Activated naive CD4-positive, alpha-beta T cell treated with anti-CD3 and anti-CD28 coated beads, Interleukin-2, amount 50 U/mL, for 24 hours (primary cell): Measurements from ENCODE around the gene SPRED2.

Source experiments
- H3K27ac Mint-ChIP-seq: one replicate; pipeline ENCODE4 v1.8.0; 2021; ENCODE audit warnings: mild to moderate bottlenecking, mixed read lengths
- H3K27me3 Mint-ChIP-seq: one replicate; pipeline ENCODE4 v1.8.0; 2021; ENCODE audit warnings: mixed read lengths
- H3K36me3 Mint-ChIP-seq: one replicate; pipeline ENCODE4 v1.8.0; 2021; ENCODE audit warnings: mixed read lengths
- H3K4me1 Mint-ChIP-seq: one replicate; pipeline ENCODE4 v1.8.0; 2021; ENCODE audit warnings: mixed read lengths
- H3K4me3 Mint-ChIP-seq: one replicate; pipeline ENCODE4 v1.8.0; 2021; ENCODE audit warnings: mild to moderate bottlenecking, mixed read lengths
- H3K9me3 Mint-ChIP-seq: one replicate; pipeline ENCODE4 v1.8.0; 2021; ENCODE audit warnings: mixed read lengths

Gene SPRED2

GRCh38 chr2:65293376-65293775, 139.0 kb downstream of the SPRED2 start:
- H3K36me3 Mint-ChIP-seq, result no peaks in the 10 kb centered on the region
- peaks cover 3% of the 10 kb centered on the region for H3K27me3 Mint-ChIP-seq
- no peak overlapping the region for H3K27ac Mint-ChIP-seq
- no peaks in the 10 kb centered on the region for H3K9me3 Mint-ChIP-seq
- no peak overlapping the region for H3K4me3 Mint-ChIP-seq
- peaks cover 4% of the 10 kb centered on the region for H3K4me1 Mint-ChIP-seq

DNA sequence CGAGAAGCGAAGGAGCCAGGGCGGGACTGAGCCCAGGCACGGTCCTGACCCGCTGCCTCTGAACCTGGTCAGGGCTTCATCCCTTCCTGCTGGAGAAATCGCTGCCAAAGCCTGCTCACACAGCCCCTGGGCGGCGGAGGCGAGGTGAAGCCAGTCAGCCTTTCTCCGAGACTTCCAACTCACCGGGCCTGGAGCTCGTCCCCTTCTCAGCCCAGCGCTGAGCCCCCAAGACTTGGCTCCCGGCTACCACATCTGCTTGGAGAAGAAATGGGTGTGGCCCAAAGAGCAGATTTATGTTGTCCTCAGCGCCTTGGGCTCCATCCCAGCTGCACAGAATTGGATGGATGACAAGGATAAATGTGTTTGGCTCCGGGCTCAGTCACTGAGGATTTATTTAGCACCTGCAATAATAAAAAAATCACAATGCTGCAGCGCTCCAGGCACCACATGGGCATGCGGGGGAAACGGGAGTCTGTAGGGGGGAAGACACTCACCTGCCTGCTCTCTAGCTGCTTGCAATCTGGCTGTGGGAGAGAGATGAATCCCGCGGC, 139.9 kb downstream of the SPRED2 start:
- Mint-ChIP-seq H3K4me1 (peaks cover 4% of the 10 kb centered on the region), H3K27me3 (peaks cover 3% of the 10 kb centered on the region), H3K4me3 (no peak overlapping the region), H3K27ac (no peak overlapping the region), H3K9me3 (no peaks in the 10 kb centered on the region), H3K36me3 (no peaks in the 10 kb centered on the region)

GRCh38 chr2:65292106-65292400, 140.3 kb downstream of the SPRED2 start:
- H3K36me3 Mint-ChIP-seq, result no peaks in the 10 kb centered on the region
- peaks cover 4% of the 10 kb centered on the region for H3K4me1 Mint-ChIP-seq
- no peak overlapping the region for H3K4me3 Mint-ChIP-seq
- H3K9me3 Mint-ChIP-seq, result no peaks in the 10 kb centered on the region
- H3K27ac Mint-ChIP-seq, result no peak overlapping the region
- H3K27me3 Mint-ChIP-seq, result peaks cover 3% of the 10 kb centered on the region

DNA sequence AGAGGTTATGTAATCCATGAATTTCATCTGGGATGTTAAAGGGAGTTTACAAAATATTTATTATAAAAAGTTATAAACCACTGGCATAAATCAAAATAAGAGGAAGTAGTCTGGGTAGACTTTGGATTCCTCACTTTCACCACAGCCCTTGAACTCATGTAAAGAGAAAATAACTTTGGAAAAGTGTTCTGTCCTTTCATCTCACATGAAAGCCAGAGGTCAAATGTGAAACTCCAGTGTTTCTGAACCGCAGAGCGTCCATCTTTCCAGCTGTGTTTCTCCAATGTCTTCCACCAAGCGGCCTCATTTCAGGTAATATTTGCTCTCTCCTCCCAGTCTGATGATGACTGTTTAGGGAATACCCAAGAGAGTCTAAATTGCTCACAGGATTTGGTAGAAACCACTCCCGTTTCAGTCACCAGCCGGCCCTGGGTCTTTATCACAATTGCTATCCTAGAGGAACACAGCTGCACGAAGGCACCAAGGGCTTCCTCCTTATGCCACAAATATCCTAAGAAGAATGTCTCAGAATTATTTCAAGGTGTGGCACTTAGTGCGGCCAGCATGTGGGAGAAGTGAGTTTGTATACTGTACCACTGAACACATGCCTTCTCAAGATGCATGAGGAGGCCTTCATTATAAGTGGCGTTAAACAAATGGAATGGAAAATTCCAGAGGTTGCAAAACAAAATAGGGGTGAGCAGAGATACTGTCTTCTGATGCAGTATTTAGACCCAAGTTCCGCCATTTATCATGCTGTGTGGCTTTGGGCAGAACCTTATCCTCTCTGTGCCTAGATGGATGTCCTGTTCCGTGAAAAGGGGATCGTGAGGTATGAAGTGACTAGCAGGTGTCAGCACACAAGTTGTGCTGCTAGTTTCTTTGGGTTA, 140.9 kb downstream of the SPRED2 start:
- Mint-ChIP-seq H3K36me3 (no peaks in the 10 kb centered on the region), H3K4me1 (no peaks in the 10 kb centered on the region), H3K9me3 (no peaks in the 10 kb centered on the region), H3K27me3 (peaks cover 3% of the 10 kb centered on the region), H3K4me3 (no peak overlapping the region), H3K27ac (no peak overlapping the region)

DNA sequence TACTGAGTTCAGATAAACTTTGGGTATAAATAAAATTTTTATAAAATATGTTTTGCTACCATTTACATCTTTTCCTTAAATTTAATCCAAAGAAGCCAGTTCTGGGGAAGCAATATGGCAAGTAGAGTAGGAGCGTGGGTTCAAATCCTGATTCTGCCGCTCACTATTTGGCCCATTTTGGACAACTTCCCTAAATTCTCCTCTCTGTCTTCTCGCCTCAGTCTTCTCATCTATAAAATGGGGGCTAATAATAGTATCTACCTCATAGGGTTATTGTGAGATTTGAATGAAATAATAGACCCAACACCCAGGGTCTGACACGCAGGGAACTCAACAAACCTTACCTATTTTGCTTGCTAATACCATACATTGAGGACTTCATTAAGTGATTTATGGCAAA, 145.0 kb downstream of the SPRED2 start:
- H3K9me3 Mint-ChIP-seq, result no peaks in the 10 kb centered on the region
- no peak overlapping the region for H3K4me3 Mint-ChIP-seq
- H3K27me3 Mint-ChIP-seq, result no peaks in the 10 kb centered on the region
- no peaks in the 10 kb centered on the region for H3K36me3 Mint-ChIP-seq
- H3K4me1 Mint-ChIP-seq, result no peaks in the 10 kb centered on the region
- H3K27ac Mint-ChIP-seq, result no peak overlapping the region

DNA sequence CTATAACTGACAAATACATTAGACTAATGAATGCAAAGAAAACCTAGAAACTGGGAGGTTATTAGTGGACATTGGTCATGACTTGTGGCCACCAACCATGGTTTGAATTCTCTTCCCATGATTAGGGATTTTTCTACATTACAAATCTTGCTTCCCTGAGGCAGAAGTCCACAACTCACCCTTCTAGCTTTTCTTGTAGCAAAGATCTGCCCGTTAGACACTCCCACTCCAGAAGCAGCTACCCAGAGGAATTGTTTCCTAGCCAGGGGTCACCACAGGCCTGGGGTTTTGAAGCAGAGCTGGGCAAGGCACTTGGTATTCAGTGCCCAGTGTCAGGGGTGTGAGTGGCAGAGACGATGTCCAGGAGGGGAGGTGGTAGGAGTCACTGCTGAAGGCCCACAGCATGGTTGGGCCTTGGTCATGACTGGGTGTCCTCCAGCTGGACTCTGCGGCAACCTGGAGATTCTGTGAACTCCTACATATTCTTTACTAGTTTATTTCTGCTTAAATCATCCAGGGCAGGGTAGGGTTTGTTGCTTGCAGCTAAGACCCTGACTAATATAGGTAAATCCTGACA, 149.8 kb downstream of the SPRED2 start:
- Mint-ChIP-seq H3K27me3 (no peaks in the 10 kb centered on the region), H3K4me1 (peaks cover 15% of the 10 kb centered on the region), H3K27ac (no peak overlapping the region)

DNA sequence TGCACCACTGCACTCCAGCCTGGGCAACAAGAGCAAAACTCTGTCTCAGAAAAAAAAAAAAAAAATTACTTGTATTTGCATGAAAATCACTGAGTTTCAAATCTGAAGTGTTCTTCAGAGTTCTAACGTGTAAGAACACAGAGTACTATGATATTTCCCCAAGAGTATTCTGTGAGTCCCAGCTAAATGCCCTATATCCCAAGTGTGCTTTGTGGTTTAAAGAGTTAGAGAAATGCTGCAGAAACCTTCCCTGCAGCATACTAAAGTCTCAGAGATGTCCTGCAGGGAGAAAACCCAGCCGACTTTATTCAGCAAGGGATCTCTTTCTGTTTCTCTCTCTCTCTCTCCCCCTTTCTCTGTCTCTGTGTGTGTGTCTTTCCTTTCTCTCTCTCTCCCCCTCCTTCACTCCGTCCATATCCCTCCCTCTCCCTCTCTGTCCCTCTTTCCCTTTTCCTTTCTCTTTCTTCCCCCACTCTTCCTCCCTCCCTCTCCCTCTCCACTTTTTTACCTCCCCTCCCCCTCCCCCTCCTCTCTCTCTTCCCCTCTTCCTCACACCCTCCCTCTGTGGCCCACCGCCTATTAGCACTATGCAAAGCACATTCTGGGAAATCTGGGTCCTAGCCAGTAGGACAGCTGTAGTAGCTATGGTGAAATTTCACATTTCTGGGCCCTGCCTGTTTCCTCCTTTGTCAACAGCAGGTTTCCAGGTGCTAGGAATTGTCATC, 150.6 kb downstream of the SPRED2 start:
- Mint-ChIP-seq H3K4me3 (no peak overlapping the region), H3K27me3 (no peaks in the 10 kb centered on the region), H3K4me1 (peaks cover 15% of the 10 kb centered on the region), H3K9me3 (no peaks in the 10 kb centered on the region), H3K36me3 (no peaks in the 10 kb centered on the region), H3K27ac (no peak overlapping the region)

More for the DNA sequence above, 149.8 kb downstream of the SPRED2 start:
- no peaks in the 10 kb centered on the region for H3K9me3 Mint-ChIP-seq
- H3K4me3 Mint-ChIP-seq, result no peak overlapping the region
- H3K36me3 Mint-ChIP-seq, result no peaks in the 10 kb centered on the region

- Mint-ChIP-seq H3K4me1 (peaks cover 15% of the 10 kb centered on the region), H3K4me3 (no peak overlapping the region), H3K36me3 (no peaks in the 10 kb centered on the region), H3K27me3 (no peaks in the 10 kb centered on the region), H3K9me3 (no peaks in the 10 kb centered on the region), H3K27ac (no peak overlapping the region)
Observed at GRCh38 chr2:65279756-65280155, 152.6 kb downstream of the SPRED2 start.

- Mint-ChIP-seq H3K36me3 (no peaks in the 10 kb centered on the region), H3K4me1 (peaks cover 15% of the 10 kb centered on the region), H3K27ac (no peak overlapping the region), H3K27me3 (no peaks in the 10 kb centered on the region), H3K4me3 (no peak overlapping the region), H3K9me3 (no peaks in the 10 kb centered on the region)
Observed at GRCh38 chr2:65278531-65278981, 153.8 kb downstream of the SPRED2 start.

DNA sequence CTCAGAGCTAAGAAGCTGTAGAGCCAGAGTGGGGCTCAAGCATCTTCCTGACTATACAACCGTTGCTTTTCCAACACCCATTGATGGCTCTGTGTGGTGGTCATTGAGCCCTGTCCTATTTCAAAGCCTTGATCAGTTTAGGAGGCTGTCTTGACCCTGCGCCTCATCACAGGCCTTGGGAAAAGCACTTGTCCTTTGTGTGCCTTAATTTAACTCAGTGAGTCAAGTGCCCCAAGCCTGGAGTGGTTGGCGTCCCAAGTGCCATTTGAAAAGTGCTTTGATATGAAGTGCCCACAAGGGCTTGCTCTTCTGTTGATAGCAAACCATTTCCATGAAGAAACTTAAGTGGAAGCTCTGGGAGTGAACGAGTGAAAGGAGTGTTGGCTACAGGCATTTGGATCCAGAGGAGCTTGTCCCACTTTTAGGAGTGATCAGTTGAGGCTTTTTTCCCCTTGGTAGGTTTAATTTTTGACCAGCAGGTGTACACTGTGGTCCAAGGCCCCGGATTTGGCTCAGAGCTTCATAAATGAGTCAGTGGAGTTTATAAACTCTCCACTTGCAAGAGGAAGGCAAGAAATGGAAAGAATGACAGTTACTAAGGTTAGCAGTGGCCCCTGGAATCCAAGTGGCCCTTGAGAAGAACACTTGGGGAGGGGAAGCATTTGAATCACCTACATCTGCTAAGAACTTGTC, 154.5 kb downstream of the SPRED2 start:
- Mint-ChIP-seq H3K36me3 (no peaks in the 10 kb centered on the region), H3K4me1 (peaks cover 15% of the 10 kb centered on the region)

GRCh38 chr2:65277118-65277517, 155.3 kb downstream of the SPRED2 start:
- Mint-ChIP-seq H3K4me3 (no peak overlapping the region), H3K27me3 (no peaks in the 10 kb centered on the region), H3K4me1 (peaks cover 15% of the 10 kb centered on the region), H3K36me3 (peaks cover 2% of the 10 kb centered on the region), H3K9me3 (no peaks in the 10 kb centered on the region), H3K27ac (no peak overlapping the region)

More for the DNA sequence above, 154.5 kb downstream of the SPRED2 start:
- Mint-ChIP-seq H3K27me3 (no peaks in the 10 kb centered on the region), H3K27ac (no peak overlapping the region), H3K4me3 (no peak overlapping the region), H3K9me3 (no peaks in the 10 kb centered on the region)

DNA sequence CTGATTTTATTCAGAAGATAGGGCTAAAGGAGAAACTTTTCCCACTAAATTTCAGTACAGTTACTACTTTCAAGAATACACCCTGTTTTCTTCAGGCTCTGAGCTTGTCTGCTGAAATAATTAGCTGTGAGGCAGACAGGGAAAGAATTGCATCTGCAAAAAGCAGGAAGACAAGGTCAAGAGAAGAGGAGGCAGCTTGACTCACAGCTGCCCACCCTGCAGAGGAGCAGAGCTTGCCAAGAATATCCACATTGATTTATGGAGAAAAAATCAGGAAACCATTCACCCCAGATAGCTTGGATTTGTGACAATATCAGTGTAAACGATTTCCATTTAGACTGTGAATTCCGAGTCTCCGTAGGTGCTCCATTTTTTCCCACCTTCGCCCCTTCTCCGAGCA, 155.8 kb downstream of the SPRED2 start:
- no peaks in the 10 kb centered on the region for H3K9me3 Mint-ChIP-seq
- H3K4me3 Mint-ChIP-seq, result no peak overlapping the region
- H3K27me3 Mint-ChIP-seq, result no peaks in the 10 kb centered on the region
- H3K36me3 Mint-ChIP-seq, result peaks cover 2% of the 10 kb centered on the region
- no peak overlapping the region for H3K27ac Mint-ChIP-seq
- H3K4me1 Mint-ChIP-seq, result peaks cover 15% of the 10 kb centered on the region

GRCh38 chr2:65275141-65275915, 157.1 kb downstream of the SPRED2 start:
- H3K27ac Mint-ChIP-seq, result no peak overlapping the region
- H3K4me3 Mint-ChIP-seq, result no peak overlapping the region
- H3K9me3 Mint-ChIP-seq, result no peaks in the 10 kb centered on the region
- H3K4me1 Mint-ChIP-seq, result peaks cover 15% of the 10 kb centered on the region
- peaks cover 2% of the 10 kb centered on the region for H3K36me3 Mint-ChIP-seq
- no peaks in the 10 kb centered on the region for H3K27me3 Mint-ChIP-seq

GRCh38 chr2:65273344-65273743, 159.1 kb downstream of the SPRED2 start:
- no peak overlapping the region for H3K4me3 Mint-ChIP-seq
- H3K27ac Mint-ChIP-seq, result no peak overlapping the region
- H3K36me3 Mint-ChIP-seq, result peaks cover 6% of the 10 kb centered on the region
- peaks cover 6% of the 10 kb centered on the region for H3K4me1 Mint-ChIP-seq
- no peaks in the 10 kb centered on the region for H3K9me3 Mint-ChIP-seq
- no peaks in the 10 kb centered on the region for H3K27me3 Mint-ChIP-seq

GRCh38 chr2:65268957-65269356, 163.4 kb downstream of the SPRED2 start:
- Mint-ChIP-seq H3K27me3 (no peaks in the 10 kb centered on the region), H3K4me1 (peaks cover 13% of the 10 kb centered on the region), H3K27ac (no peak overlapping the region), H3K4me3 (no peak overlapping the region), H3K36me3 (peaks cover 15% of the 10 kb centered on the region), H3K9me3 (no peaks in the 10 kb centered on the region)
